RWPE1 (cell line): ENCODE data around the gene TNRC6C.

Source experiments
- CTCF ChIA-PET: fragments of 350-600 bp; sonication (Branson Sonifier 250); formaldehyde crosslinking; extraction: SDS; loops from one replicate; lab custom pipeline; 2021; lab: Yijun Ruan, JAX
- POLR2A ChIA-PET: fragments of 400-600 bp; formaldehyde crosslinking; extraction: SDS; loops from one replicate; lab custom pipeline; 2020; ENCODE audit warnings: antibody characterized with exemption; ENCODE audit not compliant: low non-redundant PET; lab: Yijun Ruan, JAX
- DNase-seq: peaks from one replicate; pipeline ENCODE4 v3.0.0; 2012; ENCODE audit warnings: low spot score
- H3K27ac ChIP-seq: fragments of 450-650 bp; 2 replicates; pipeline ENCODE4 v1.5.1; 2017
- CTCF ChIP-seq: fragments of 450-650 bp; conservative IDR thresholded peaks from 2 replicates; pipeline ENCODE4 v1.5.1; 2017; ENCODE audit warnings: low read depth, mild to moderate bottlenecking

The TNRC6C gene

GRCh38 chr17:78104540-78104941, 146.0 kb downstream of the TNRC6C start:
- ChIA-PET CTCF (no interaction called here), POLR2A (no interaction called here)
- H3K27ac ChIP-seq, result no peak overlapping the region
- DNase-seq, result no peak
- no peak for TF ChIP-seq CTCF

- H3K27ac ChIP-seq, result no peak overlapping the region
- TF ChIP-seq CTCF, result no peak
- no peak for DNase-seq
- ChIA-PET CTCF (interaction anchor here (0.6 kb wide), 1 partner anchor 146 kb away, joined by 3 read pairs; no protein-coding TSS in a partner anchor), POLR2A (no interaction called here)
Observed at GRCh38 chr17:78105101-78105500, 146.6 kb downstream of the TNRC6C start.

GRCh38 chr17:78105551-78105950, 147.0 kb downstream of the TNRC6C start:
- POLR2A ChIA-PET, result no interaction called here
- TF ChIP-seq CTCF, result no peak
- DNase-seq, result no peak
- no peak overlapping the region for H3K27ac ChIP-seq
- CTCF ChIA-PET, result interaction anchor here (0.6 kb wide), 1 partner anchor 146 kb away, joined by 3 read pairs; no protein-coding TSS in a partner anchor

GRCh38 chr17:78106211-78106610, 147.7 kb downstream of the TNRC6C start:
- H3K27ac ChIP-seq, result no peak overlapping the region
- no peak for TF ChIP-seq CTCF
- DNase-seq, result no peak
- POLR2A ChIA-PET, result no interaction called here
- CTCF ChIA-PET, result no interaction called here

GRCh38 chr17:78107457-78107856, 149.0 kb downstream of the TNRC6C start:
- no peak for TF ChIP-seq CTCF
- no peak overlapping the region for H3K27ac ChIP-seq
- no peak for DNase-seq
- CTCF ChIA-PET, result no interaction called here
- POLR2A ChIA-PET, result no interaction called here

- CTCF ChIA-PET, result no interaction called here
- no peak for TF ChIP-seq CTCF
- H3K27ac ChIP-seq, result no peak overlapping the region
- POLR2A ChIA-PET, result no interaction called here
- no peak for DNase-seq
Observed at GRCh38 chr17:78107976-78108725, 149.6 kb downstream of the TNRC6C start.
